ENCODE measurements around the gene SYCE3.

GRCh38 chr22:50600967-50601668 is 38.4 kb upstream of the SYCE3 start:
- TF ChIP-seq POLR2A (IDR thresholded peaks at IDR 0.05), result no peak
- TF ChIP-seq, protein P1, sequence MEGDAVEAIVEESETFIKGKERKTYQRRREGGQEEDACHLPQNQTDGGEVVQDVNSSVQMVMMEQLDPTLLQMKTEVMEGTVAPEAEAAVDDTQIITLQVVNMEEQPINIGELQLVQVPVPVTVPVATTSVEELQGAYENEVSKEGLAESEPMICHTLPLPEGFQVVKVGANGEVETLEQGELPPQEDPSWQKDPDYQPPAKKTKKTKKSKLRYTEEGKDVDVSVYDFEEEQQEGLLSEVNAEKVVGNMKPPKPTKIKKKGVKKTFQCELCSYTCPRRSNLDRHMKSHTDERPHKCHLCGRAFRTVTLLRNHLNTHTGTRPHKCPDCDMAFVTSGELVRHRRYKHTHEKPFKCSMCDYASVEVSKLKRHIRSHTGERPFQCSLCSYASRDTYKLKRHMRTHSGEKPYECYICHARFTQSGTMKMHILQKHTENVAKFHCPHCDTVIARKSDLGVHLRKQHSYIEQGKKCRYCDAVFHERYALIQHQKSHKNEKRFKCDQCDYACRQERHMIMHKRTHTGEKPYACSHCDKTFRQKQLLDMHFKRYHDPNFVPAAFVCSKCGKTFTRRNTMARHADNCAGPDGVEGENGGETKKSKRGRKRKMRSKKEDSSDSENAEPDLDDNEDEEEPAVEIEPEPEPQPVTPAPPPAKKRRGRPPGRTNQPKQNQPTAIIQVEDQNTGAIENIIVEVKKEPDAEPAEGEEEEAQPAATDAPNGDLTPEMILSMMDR (IDR thresholded peaks at IDR 0.05), result no peak
